Vein endothelial cell (primary cell): Measurements from ENCODE around the gene ZNF580. TPM values are rescaled to one million over a fixed set of nuclear protein-coding genes. Genes with fewer than 3 reads are reported as not detected.

Experiments
- total RNA-seq: library from RNA; depleted of rRNA; stranded (reverse); fragments of >200 nt; gene quantifications from 2 replicates; pipeline ENCODE4 v1.2.3, GENCODE V29; 2012

The ZNF580 gene, protein sequence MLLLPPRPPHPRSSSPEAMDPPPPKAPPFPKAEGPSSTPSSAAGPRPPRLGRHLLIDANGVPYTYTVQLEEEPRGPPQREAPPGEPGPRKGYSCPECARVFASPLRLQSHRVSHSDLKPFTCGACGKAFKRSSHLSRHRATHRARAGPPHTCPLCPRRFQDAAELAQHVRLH
- 6.9 and 7.4 TPM in 2 replicates for total RNA-seq

DNA sequence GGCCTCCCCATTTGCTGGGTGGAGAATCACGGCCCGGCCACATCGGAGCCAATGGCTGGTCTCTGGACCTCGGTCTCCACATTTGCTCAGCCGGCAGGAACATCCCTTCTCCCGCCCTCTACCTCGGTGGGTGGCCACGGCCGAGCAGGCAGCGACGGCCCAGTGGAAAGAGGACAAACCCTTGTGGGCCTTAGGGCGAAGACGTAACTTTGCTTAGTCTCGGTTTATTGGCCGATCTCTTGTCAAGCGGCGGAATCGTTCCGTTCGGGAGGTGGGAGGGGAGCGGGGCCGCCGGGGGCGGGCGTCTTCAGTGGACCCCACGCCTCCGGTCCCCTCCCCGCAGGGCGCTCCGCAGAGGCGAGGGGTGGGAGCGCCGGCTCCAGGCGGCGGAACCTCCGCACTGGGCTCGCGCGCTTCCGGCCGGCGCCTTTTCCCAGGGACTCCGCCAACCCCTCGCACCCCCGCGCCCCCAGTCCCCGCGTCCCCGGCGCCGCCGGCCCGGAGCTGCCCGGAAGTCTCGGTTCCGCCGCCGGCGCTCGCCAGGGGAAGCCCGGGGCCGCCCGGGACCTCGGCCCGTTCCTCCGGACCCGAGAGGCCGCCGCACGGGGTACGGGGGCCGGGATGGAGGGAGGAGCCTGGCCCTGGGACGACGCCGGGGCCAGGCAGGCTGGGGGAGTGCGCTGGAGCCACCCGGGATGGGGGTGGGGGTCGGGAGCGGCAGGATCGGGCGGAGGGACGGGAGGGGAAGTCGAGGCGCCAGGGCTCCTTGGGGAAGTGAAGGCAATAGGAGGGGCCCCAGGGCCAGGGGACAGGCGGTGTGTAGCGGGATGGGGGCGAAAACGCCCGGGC lies at the start of gene ZNF580:
ZNF580 (plus strand) TSS at position 426 of the 849 bp plus-strand sequence. CDS start 1,507 bp downstream, outside the sequence.

DNA sequence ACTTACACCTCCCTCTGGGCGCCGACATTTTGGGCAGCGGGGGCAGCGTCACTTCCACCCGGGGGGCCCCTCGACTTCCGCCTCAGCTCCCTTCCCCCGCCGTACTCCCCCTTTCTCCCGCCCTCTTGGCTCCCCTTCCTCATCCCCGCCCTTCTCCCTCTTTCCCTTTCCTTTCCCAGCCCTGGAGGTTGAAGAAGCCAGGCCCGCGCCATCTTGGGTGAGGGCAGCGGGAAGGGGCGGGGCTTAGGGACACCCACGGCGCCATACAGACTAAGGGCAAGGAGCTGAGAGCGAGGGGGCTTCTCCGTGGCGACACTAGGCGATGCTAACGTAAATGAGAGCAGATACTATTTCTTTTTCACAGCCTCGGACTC lies 41.3 kb upstream of the ZNF580 start, which contains the start of gene FIZ1:
FIZ1 (minus strand) TSS at position 50 of the 374 bp plus-strand sequence. CDS start 1,652 bp downstream, outside the sequence.

DNA sequence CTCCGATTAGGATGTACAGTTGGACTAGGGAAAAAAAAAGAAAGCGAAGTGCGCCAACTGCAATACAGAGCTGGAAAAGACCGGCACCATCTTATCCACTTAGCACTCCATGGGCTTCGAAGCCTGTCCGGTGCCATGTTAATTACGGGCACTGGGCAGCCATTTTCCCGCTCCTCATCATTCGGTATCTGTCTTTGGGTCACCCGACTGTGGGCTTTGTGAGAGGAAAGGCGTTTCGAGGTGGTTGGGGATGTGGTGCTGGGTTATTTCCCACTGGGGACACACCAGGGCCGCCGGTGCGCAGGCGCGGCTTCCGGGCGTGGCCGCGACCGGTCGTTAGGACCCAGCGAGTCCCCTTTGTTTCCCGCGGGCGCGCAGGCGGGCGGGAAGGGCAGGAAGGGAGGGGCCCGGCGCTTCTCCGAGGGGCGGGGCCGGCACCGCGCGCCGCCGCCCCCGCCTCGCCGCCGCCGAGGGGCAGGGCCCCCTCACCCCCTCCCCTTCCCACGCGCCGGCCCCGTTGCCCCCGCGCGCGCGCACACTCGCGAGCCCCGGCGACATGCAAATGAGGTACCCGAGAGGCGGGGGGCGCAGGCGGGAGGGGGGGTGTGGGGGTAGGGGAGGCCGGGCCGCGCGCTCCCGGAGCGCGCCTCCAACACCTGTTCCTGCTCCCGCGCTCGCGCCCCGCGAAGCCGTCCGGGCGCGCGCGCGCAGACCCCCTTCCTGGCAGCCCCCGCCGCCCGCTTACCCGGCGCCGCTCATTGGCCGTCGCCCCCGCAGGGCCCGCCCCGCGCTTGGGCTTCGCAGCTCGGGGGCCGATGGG lies 40.8 kb upstream of the ZNF580 start, which contains the start of gene ZNF524:
ZNF524 (plus strand) TSS at position 447 of the 820 bp plus-strand sequence. CDS start 1,825 bp downstream, outside the sequence.

DNA sequence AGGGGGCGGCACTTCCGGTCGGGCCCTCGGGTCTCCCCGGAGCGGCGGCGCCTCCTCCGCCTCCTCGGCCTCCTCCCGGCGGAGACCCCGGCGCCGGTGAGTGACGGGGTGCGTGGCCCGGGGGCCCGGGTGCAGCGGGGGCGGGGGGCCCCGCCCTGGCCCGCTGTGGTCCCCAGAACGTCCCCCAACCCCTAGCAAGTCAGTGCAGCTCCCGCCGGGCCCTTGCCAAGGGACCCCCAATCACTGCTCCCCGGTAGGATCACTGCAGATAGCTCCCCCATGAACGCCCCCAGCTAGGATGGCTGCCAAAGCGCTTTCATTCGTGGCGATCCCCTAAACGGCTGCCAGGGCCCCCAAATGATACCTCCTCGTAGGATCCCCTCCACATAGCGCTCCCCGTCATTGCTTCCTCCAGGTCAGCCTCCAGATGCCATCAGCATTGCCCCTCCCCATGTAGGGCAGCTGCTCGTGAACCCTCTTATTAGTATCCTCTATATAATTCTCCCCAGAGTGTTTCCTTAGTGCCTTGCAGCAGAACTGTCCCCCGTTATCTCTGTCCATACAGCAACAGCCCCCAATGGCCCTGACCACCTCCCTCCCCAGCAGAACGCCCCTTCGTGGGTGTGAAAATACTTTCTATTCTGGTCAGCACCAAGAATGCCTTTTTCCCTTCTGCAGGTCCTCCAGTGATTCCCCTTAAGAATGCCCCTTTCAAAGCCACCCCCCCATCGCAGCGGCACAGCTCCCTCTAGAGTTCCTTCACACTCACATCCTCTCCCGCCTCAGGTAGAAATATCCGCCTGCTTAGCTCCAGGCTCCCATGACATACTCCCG lies 34.9 kb upstream of the ZNF580 start, which contains the start of gene ZNF865:
ZNF865 (plus strand) TSS at position 11 of the 834 bp plus-strand sequence. CDS start 7,972 bp downstream, outside the sequence.

DNA sequence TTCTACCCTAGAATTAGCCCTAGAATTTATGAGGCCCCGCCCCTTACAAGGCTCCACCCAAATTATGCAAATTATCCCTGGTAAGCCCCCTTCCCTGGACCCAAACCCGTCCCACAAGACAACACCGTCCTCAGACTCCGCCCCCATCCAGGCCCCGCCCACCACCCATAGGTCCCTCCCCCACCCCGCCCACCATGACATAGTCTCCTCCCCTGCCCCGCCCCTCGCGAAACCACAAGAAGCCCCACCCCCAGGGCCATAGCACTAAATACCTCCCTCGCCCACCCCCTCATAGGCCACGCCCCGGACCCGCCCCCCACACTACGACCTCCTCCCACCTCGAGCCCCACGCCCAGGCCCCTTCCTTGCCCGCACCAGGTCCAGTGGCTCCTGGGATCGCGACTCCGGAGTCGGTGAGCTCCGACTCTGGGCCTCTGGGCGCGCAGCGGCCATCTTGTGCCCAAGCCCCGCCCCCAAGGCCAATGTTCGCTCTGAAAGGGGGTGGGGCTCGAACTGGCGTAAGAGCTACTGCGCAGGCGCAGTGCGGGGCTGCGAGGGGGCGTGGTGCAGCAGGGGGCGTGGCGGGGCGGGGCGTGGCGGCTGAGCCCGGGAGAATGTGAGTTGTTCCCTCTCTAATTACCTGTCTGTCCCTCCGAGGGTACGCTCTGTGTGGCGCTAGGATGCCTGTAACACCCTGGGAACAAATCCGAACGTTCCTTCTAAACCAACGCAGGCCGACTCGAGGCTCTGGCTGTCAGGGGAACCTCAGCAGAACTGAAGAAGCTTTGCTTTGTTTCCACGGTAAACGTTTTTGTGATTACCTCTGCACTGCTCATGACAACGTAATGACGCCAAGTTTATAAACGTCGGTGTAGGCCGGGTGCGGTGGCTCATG lies 16.4 kb upstream of the ZNF580 start, which contains the start of gene ZNF784:
ZNF784 (minus strand) TSS at position 458 of the 895 bp plus-strand sequence; CDS start at position 453, 5 bp downstream.

DNA sequence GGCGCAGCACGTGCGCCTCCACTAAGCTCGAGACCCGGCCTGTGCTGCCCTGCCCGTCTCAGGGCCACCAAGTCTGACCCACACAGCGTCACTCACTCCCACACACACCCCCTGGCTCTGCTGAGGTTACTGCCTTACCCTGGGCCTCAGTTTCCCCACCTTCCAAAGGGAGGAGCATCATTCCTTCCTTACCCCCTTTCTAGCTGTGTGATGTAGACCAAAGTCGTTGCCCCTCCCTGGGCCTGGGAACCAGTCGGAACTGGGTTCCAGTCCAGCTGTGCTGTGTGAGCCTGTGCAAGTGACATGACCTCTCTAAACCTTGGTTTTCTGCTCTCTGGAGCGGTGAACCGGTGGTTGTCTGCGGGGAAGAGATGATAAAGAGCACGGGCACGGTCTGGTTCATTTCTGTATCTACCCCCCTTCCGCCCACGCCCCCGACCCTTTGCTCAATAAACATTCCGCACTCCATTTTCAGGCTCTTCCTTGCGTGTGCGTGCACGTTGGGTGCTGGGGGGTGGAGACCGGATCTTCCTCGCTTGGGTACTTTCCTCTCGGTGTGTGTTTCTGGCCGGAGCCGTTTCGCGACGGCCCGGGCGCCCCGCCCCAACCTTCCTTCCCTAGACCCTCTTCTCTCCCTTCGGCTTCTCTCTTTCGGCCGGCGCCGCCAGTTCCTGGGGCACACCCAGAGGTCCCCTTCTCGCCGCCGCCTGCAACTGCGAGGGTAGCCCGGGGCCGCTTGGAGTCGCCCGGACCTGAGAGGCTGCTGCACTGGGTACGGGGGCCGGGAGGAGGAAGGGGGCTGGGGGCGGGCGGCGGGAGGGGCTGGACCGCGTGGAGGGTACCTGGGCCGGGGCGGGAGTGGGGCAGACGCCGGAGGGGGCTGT lies 2.4 kb downstream of the ZNF580 start, which contains the start of gene ZNF581:
ZNF581 (plus strand) TSS at position 647 of the 884 bp plus-strand sequence. CDS start 923 bp downstream, outside the sequence.

DNA sequence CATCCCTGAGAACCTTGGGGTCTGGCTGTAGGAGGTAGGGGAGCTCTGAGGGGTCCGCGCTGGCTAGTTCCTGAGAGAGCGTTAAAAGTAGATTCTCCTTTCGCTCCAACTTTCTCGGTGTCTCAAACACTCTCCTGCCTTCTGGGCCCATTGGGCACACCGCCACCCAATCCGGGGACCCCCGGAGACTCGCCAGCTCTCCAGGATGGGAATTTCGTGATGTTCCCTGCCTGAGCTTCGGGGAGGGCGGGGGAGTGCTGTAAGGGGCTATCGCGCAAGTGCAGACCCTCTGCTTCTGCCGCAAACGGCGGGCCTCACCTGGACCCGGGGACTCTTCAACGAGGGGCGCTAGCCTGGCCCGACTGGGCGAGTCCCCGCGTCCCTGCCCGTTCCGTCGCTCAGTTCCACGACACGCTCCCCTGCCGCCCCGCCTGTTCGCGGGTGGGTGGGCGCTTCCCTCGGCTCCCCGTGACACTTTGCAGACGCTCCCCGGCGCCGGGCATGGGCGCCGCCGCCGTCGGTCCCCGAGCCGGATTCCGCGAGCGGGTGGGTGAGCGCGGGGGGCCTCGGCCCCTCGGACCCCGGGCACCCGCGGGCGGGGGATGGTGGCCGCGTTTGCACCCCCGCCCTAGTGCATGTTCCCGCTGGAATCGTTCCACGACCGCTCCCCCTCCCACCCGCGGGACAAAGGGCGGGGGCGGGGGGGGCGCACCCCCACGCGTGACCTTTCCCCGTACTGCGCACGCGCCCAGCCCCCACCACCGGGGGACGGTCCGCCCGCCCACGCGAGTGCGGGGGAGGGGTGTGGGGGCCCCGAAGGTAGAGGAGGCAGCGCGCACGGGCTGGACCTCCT lies 7.2 kb downstream of the ZNF580 start, which contains the start of gene CCDC106:
CCDC106 (plus strand) TSS at position 481 of the 853 bp plus-strand sequence. CDS start 835 bp downstream, outside the sequence.

DNA sequence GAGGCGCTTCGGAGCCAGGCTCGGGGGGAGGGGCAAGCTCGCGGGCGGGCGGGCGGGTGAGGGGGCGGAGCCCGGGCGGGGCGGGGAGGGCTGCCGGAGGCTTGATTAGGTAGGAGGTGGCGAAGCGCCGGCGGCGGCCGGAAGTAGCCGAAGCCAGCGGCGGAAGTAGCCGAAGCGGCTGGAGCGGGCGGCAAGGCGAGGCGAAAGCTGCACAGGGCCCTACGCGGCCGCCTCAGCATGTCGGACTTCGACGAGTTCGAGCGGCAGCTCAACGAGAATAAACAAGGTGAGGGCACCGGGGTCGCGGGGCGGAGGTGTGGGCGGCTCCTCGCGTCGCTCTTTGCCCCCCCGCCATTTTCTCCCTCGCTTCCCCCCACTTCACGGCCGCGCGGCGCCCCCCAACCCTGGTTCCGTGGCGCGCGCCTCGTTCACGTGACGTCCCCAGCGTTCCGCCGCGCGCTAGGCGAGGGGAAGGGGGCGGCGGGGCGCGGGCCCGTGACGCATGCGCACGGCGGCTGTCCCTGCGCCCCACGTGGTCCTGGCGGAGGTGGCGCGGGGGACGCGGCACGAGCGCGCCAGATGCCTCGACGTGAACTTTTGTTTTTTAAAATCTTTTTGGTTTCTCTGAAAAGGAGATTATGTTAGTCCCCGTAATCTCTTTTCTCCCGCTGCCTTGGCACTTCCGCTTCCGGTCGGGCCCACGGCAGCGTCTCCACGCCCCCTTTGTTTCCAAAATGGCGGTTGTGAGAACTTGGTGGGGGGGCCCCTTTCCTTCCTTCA lies 14.3 kb downstream of the ZNF580 start, which contains the start of gene U2AF2:
U2AF2 (plus strand) TSS at position 168 of the 780 bp plus-strand sequence; CDS start at position 238, 70 bp downstream.

DNA sequence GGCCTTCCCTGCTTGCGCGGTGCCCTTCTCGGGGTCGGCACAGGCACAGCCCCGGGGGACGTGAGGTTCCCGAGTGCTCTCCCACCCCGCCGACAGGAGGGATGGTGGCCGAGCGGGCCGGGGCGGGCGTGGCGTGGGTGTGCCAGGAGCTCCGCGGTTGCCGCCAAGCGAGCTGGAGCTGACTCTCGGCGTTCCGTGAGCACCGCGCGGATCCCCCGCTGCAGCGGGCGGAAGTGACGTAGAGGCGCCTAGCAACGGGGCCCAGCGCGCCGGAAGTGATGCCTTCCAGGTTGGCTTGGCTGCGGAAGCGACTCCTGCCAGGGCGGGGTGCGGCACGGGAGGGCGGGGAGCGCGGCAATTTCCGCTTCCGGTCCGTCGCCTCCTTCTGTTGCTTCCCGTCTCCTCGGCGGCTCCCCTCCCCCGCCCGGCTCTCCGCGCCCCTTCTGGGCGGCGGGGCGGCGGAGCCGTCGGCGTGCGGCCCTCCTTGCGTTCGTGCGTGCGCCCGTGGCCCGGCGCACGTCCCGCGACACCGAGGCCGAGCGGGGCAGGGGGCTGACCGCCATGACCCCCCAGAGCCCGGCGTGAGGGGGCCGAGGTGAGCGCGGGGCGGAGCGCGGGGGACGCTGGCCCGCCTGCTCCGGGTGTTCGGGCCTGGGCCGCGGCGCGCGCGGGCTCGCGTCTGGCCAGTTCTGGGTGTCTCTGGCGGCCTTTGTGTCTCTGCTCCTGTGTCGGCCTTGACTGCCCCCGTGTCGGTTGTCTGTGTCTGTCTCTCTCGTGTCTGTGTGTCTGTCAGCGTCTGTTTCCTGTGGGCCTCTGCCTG lies 34.2 kb downstream of the ZNF580 start, which contains the start of gene EPN1:
EPN1 (plus strand) TSS at position 386 of the 820 bp plus-strand sequence. CDS start 3,402 bp downstream, outside the sequence.

Other genes starting within 250 kb of the ZNF580 start
- 106 and 121 TPM in 2 replicates for gene UBE2S, start 233.2 kb upstream of the ZNF580 start, total RNA-seq
- gene SHISA7, start 197.7 kb upstream of the ZNF580 start, total RNA-seq, result not detected in 2 replicates
- gene ISOC2, start 179.4 kb upstream of the ZNF580 start, total RNA-seq, result 60.9 and 67.6 TPM in 2 replicates
- gene C19orf85, start 176.3 kb upstream of the ZNF580 start, total RNA-seq, result not detected in 2 replicates
- gene ZNF628, start 164.4 kb upstream of the ZNF580 start, total RNA-seq, result 2.5 and 9.8 TPM in 2 replicates
- gene NAT14, start 155.8 kb upstream of the ZNF580 start, total RNA-seq, result 10.7 and 15.7 TPM in 2 replicates
- gene SSC5D, start 152.6 kb upstream of the ZNF580 start, total RNA-seq, result 0.33 and 0.57 TPM in 2 replicates
- gene SBK2, start 103.9 kb upstream of the ZNF580 start, total RNA-seq, result not detected in 2 replicates
- gene SBK3, start 95.5 kb upstream of the ZNF580 start, total RNA-seq, result under 0.01 and 0.10 TPM in 2 replicates
- gene ZNF579, start 60.2 kb upstream of the ZNF580 start, total RNA-seq, result 5.1 and 11.8 TPM in 2 replicates
- 3.9 and 4.9 TPM in 2 replicates for gene FIZ1, start 41.5 kb upstream of the ZNF580 start, total RNA-seq
- gene ZNF524, start 40.7 kb upstream of the ZNF580 start, total RNA-seq, result 11.9 and 13.7 TPM in 2 replicates
- gene ZNF865, start 35.4 kb upstream of the ZNF580 start, total RNA-seq, result 1.2 and 2.0 TPM in 2 replicates
- gene ZNF784, start 16.4 kb upstream of the ZNF580 start, total RNA-seq, result 4.5 and 6.5 TPM in 2 replicates
- 20.1 and 34.9 TPM in 2 replicates for gene ZNF581, start 2.6 kb downstream of the ZNF580 start, total RNA-seq
- 9.4 and 14.0 TPM in 2 replicates for gene CCDC106, start 7.2 kb downstream of the ZNF580 start, total RNA-seq
- gene U2AF2, start 14.0 kb downstream of the ZNF580 start, total RNA-seq, result 109 and 121 TPM in 2 replicates
- 59.1 and 74.6 TPM in 2 replicates for gene EPN1, start 34.2 kb downstream of the ZNF580 start, total RNA-seq
- not detected in 2 replicates for gene NLRP9, start 97.4 kb downstream of the ZNF580 start, total RNA-seq
- gene RFPL4A, start 118.1 kb downstream of the ZNF580 start, total RNA-seq, result 2.3 TPM in 1 of 2 replicates, not detected in the other
- 0.33 TPM in 1 of 2 replicates, not detected in the other for gene RFPL4AL1, start 128.1 kb downstream of the ZNF580 start, total RNA-seq
- under 0.01 TPM in 1 of 2 replicates, not detected in the other for gene NLRP11, start 191.0 kb downstream of the ZNF580 start, total RNA-seq
- gene NLRP4, start 195.5 kb downstream of the ZNF580 start, total RNA-seq, result not detected in 2 replicates